Lung (tissue), 12 donors: ENCODE data around the gene SEC11A. TPM values are rescaled to one million over a fixed set of nuclear protein-coding genes. Genes with fewer than 3 reads are reported as not detected.

Source experiments
- ATAC-seq: fragments of 200-7000 bp; cut with Tn5 transposase; one replicate; pipeline ENCODE4 v1.9.1; 2020; ENCODE audit warnings: moderate number of reproducible peaks; ENCODE audit not compliant: insufficient read depth, low FRiP score
- DNase-seq, 3 donors: peaks; one replicate each; pipeline ENCODE4 v3.0.0-alpha.2; 2013 to 2017
- H3K27ac ChIP-seq, 2 donors: one replicate each; pipeline ENCODE4 v1.5.1; 2013; ENCODE audit warnings: mild to moderate bottlenecking in 2 of 2, moderate library complexity in 2 of 2, control low read depth in 1 of 2, inconsistent platforms in 1 of 2, low read depth in 1 of 2, low read length in 1 of 2
- H3K27me3 ChIP-seq, 3 donors: one replicate each; pipeline ENCODE4 v1.5.1; 2013; ENCODE audit warnings: low read length in 2 of 3; ENCODE audit not compliant: control insufficient read depth in 3 of 3, insufficient read depth in 3 of 3
- H3K36me3 ChIP-seq, 4 donors: one replicate each; pipeline ENCODE4 v1.5.1; 2013; ENCODE audit warnings: low read length in 4 of 4, mild to moderate bottlenecking in 1 of 4, moderate library complexity in 1 of 4; ENCODE audit not compliant: control insufficient read depth in 4 of 4, insufficient read depth in 4 of 4
- H3K4me1 ChIP-seq, 5 donors: one replicate each; pipeline ENCODE4 v1.5.1; 2013; ENCODE audit warnings: low read length in 5 of 5, mild to moderate bottlenecking in 2 of 5, moderate library complexity in 1 of 5; ENCODE audit not compliant: control insufficient read depth in 5 of 5, insufficient read depth in 5 of 5
- H3K4me3 ChIP-seq: one replicate; pipeline ENCODE4 v1.5.1; 2013; ENCODE audit warnings: mild to moderate bottlenecking, control low read depth, moderate library complexity
- H3K9ac ChIP-seq, 2 donors: one replicate each; pipeline ENCODE4 v1.5.1; 2013; ENCODE audit warnings: low read length in 2 of 2, control low read depth in 1 of 2; ENCODE audit not compliant: insufficient read depth in 1 of 2
- H3K9me3 ChIP-seq, 4 donors: one replicate each; pipeline ENCODE4 v1.5.1; 2013; ENCODE audit warnings: low read length in 3 of 4, mild to moderate bottlenecking in 1 of 4, moderate library complexity in 1 of 4; ENCODE audit not compliant: control insufficient read depth in 4 of 4, insufficient read depth in 3 of 4
- CTCF ChIP-seq: IDR thresholded peaks from 2 replicates; pipeline ENCODE4 v1.5.1; 2012; ENCODE audit warnings: mild to moderate bottlenecking; ENCODE audit errors: control extremely low read depth, extremely low read depth
- WGBS, 2 donors: extraction: QIAGEN DNeasy Blood & Tissue Kit; methylation state at CpG; one replicate each; pipeline ENCODE4 v1.1.7; 2013; 5-methylcytosine and 5-hydroxymethylcytosine counted together
- polyA plus RNA-seq, 2 donors: library from polyadenylated mRNA; stranded (reverse); fragments of 200-250 nt; gene quantifications; one replicate each; pipeline ENCODE4 v1.2.1, GENCODE V29; 2013
- total RNA-seq, 2 donors: library from RNA; depleted of rRNA in 1 of 2; stranded (reverse); fragments of >200 nt in 1 of 2; gene quantifications; one replicate each; pipeline ENCODE4 v1.2.1, GENCODE V29; 2014 to 2021
- donor health status: control.
- donor health status: control.
- donor health status: Bipolar disorder and iron deficiency.
- donor health status: healthy.
- donor health status: DM: yes; HTN: yes; CAD: no.

The SEC11A gene
- total and polyA plus RNA-seq, 4 donors, result 119 to 170 (median 143) TPM

DNA sequence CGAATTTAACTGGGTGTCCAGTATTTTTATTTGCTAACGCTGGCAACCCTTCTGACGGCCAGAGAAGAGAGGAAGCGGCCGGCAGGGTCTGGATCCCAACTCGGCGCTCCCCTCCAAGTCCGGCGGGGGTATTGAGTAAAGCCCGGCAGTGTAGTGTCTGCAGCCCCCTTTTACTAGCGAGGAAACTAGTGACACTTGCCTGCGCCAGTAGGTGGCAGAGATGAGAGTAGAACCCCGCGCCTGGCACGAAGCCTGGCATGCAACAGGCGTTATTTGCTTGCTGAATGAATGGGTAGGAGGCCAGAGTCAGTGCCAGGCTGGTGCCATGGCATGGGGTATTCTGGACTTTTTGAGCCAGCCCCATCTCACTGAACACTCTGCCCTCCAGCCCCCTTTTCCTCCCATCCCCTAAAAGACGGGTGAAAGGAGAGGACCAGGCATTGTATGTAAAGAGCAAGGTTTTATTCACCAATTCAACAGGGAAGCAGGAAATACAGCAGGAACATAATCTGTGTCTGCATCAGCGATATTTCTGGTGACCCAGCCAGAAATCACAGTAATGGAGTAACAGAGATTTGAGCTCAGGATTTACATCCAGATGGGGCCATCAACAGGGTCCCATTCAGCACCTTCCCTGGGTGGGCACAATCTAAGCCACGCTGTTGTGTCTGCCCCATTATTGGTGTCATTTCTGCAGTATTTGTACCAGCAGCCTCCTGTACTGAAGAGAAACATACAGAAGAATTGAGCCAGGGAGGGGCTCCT is 61.1 kb downstream of the SEC11A start:
- peaks cover 4 to 20% (median 6%) of the 10 kb centered on the region in 5 donors for H3K4me1 ChIP-seq
- ATAC-seq, result peak; percentile 51
- H3K36me3 ChIP-seq, result peaks cover 1 to 16% (median 5%) of the 10 kb centered on the region in 4 donors
- H3K27me3 ChIP-seq, result no peaks in the 10 kb centered on the region
- H3K4me3 ChIP-seq, result peak overlapping the region; percentile 18
- H3K9me3 ChIP-seq, result no peaks in the 10 kb centered on the region
- 5 to 7% methylated on average over 19 of the region's 19 CpGs for WGBS, 2 donors
- peak overlapping the region; percentile 81 to 97 for H3K9ac ChIP-seq
- H3K27ac ChIP-seq, result peak overlapping the region; percentile 76 to 85
- peak; percentile 53 for TF ChIP-seq CTCF
- DNase-seq, result peak; percentile 83 to 86 (median 84)

GRCh38 chr15:84653910-84654688 is 61.8 kb downstream of the SEC11A start, which contains the start of gene WDR73:
Gene WDR73, minus strand, starts transcription at chr15:84654283. Its CDS starts 9 bp downstream, at chr15:84654274.
- WGBS, 2 donors, result 0% methylated on average over 48 to 49 of the region's 49 CpGs
- peak within 1 kb of the TSS; percentile 76 to 85 for H3K27ac ChIP-seq
- ATAC-seq, result peak; percentile 94
- H3K4me3 ChIP-seq, result peak within 1 kb of the TSS; percentile 83
- no peak for TF ChIP-seq CTCF
- peaks cover 4 to 20% (median 10%) of the 10 kb centered on the region in 4 donors for H3K36me3 ChIP-seq
- H3K27me3 ChIP-seq, result no peaks in the 10 kb centered on the region
- peak; percentile 97 to 98 (median 98) for DNase-seq
- H3K9ac ChIP-seq, result peak within 1 kb of the TSS; percentile 96 to 97
- H3K4me1 ChIP-seq, result peaks cover 4 to 20% (median 6%) of the 10 kb centered on the region in 5 donors
- no peaks in the 10 kb centered on the region for H3K9me3 ChIP-seq

DNA sequence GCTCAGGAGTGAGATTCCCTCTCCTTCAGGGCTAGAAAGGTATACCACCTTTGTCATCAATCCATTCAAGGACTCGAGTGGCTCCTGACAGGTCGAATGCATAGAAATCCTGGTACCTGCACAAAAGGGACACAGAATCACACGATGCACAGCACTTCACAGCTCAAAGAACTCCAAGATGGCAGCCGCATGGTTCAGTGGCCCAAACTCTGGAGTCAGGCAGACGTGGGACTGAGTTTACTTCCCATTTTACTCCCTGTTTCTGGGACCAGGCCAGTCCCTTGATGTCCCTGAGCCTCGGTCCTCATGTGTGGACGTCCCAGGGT is 62.4 kb downstream of the SEC11A start:
- no peak for TF ChIP-seq CTCF
- Histone ChIP-seq H3K27me3 (no peaks in the 10 kb centered on the region), H3K4me1 (peaks cover 1 to 20% (median 6%) of the 10 kb centered on the region in 5 donors), H3K9ac (peak overlapping the region; percentile 96 to 97), H3K4me3 (peak overlapping the region; percentile 83), H3K27ac (peak overlapping the region; percentile 76 to 83), H3K36me3 (peaks cover 10 to 23% (median 15%) of the 10 kb centered on the region in 4 donors), H3K9me3 (no peaks in the 10 kb centered on the region)
- WGBS, 2 donors, result 14 to 15% methylated on average over 7 of the region's 7 CpGs
- DNase-seq, result peak in 1 of 3 donors; percentile 27
- no peak for ATAC-seq
